Small intestine (tissue), 7 donors: ENCODE measurements around the gene FHL2. TPM values are rescaled to one million over a fixed set of nuclear protein-coding genes. Genes with fewer than 3 reads are reported as not detected.
"Not testable (repeated sequence)": the region's sequence is repeated elsewhere in the genome, so short reads cannot be mapped to it uniquely, and the experiment has no call there.

Experiments used
- DNase-seq, 2 donors: peaks; one replicate each; pipeline versions ENCODE4 v3.0.0 to v3.0.0-alpha.2; 2013
- FAIRE-seq: peaks from 2 replicates; lab custom pipeline; 2012; peaks lifted over from hg19 to GRCh38; lab: Jason Lieb, UNC
- H3K27ac ChIP-seq, 3 donors: one replicate each; pipeline ENCODE4 v1.5.1; 2013; ENCODE audit warnings: low read length in 2 of 3, mild to moderate bottlenecking in 2 of 3, control low read depth in 1 of 3, inconsistent platforms in 1 of 3, low read depth in 1 of 3, moderate library complexity in 1 of 3
- H3K27me3 ChIP-seq, 3 donors: one replicate each; pipeline ENCODE4 v1.6.1; 2013; ENCODE audit warnings: low read length in 3 of 3, inconsistent platforms in 1 of 3; ENCODE audit not compliant: control insufficient read depth in 3 of 3, insufficient read depth in 3 of 3
- H3K36me3 ChIP-seq, 3 donors: one replicate each; pipeline ENCODE4 v1.6.1; 2013; ENCODE audit warnings: low read length in 3 of 3, inconsistent platforms in 1 of 3, low read depth in 1 of 3, mild to moderate bottlenecking in 1 of 3, moderate library complexity in 1 of 3; ENCODE audit not compliant: control insufficient read depth in 3 of 3, insufficient read depth in 2 of 3
- H3K4me1 ChIP-seq, 3 donors: one replicate each; pipeline ENCODE4 v1.6.1; 2013; ENCODE audit warnings: low read length in 2 of 3, inconsistent platforms in 1 of 3, low read depth in 1 of 3, mild to moderate bottlenecking in 1 of 3, moderate library complexity in 1 of 3; ENCODE audit not compliant: control insufficient read depth in 3 of 3, insufficient read depth in 2 of 3
- H3K4me3 ChIP-seq, 3 donors: one replicate each; pipeline ENCODE4 v1.5.1; 2013; ENCODE audit warnings: low read length in 3 of 3, control low read depth in 1 of 3, inconsistent platforms in 1 of 3, low read depth in 1 of 3, mild to moderate bottlenecking in 1 of 3, moderate library complexity in 1 of 3
- H3K9me3 ChIP-seq, 2 donors: one replicate each; pipeline ENCODE4 v1.6.1; 2013; ENCODE audit warnings: low read depth in 1 of 2, low read length in 1 of 2; ENCODE audit not compliant: control insufficient read depth in 2 of 2, insufficient read depth in 1 of 2
- WGBS, 3 donors: extraction: QIAGEN DNeasy Blood & Tissue Kit; methylation state at CpG; one replicate each; pipeline ENCODE4 v1.1.7; 2013; 5-methylcytosine and 5-hydroxymethylcytosine counted together
- polyA plus RNA-seq, 4 donors: library from polyadenylated mRNA; stranded (reverse) in 3 of 4; unstranded in 1 of 4; fragments of 200-250 nt in 3 of 4; fragments of 120-200 nt in 1 of 4; gene quantifications; one replicate each; pipeline versions ENCODE4 v1.2.1 to v1.2.3, GENCODE V29; 2013
- donor health status: healthy with polysubstance abuse.
- donor health status: control.
- donor health status: control.
- donor health status: Bipolar disorder and iron deficiency.
- donor health status: healthy.

Gene FHL2
- polyA plus RNA-seq, 4 donors, result 22.3 to 150 (median 75.5) TPM

DNA sequence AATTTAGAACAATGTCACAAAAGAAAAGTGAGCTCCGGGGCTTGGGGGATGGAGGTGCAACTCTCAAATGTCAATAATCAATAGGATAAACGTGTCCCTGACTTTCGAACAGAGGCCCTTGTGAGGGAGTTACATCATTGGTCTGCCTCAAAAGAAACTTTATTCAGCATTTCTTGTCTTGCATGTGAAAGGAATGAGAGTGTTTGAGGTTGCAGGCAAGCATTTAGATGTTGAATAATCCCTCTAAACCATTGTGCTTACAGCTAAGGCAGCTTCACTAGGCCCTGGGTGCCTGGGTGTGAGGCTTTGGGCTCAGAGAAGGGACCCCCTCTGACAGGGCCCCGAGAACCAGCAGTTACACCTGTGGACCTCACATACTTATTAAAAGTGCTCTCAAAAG is 28.6 kb upstream of the FHL2 start:
- 77 to 83% (median 82%) methylated on average over 4 of the region's 4 CpGs for WGBS, 3 donors
- no peak for FAIRE-seq
- Histone ChIP-seq H3K27ac (no peak overlapping the region), H3K36me3 (no peaks in the 10 kb centered on the region), H3K9me3 (peaks cover 0 to 4% of the 10 kb centered on the region in 2 donors), H3K27me3 (no peaks in the 10 kb centered on the region), H3K4me3 (no peak overlapping the region), H3K4me1 (no peaks in the 10 kb centered on the region)
- DNase-seq, result no peak

DNA sequence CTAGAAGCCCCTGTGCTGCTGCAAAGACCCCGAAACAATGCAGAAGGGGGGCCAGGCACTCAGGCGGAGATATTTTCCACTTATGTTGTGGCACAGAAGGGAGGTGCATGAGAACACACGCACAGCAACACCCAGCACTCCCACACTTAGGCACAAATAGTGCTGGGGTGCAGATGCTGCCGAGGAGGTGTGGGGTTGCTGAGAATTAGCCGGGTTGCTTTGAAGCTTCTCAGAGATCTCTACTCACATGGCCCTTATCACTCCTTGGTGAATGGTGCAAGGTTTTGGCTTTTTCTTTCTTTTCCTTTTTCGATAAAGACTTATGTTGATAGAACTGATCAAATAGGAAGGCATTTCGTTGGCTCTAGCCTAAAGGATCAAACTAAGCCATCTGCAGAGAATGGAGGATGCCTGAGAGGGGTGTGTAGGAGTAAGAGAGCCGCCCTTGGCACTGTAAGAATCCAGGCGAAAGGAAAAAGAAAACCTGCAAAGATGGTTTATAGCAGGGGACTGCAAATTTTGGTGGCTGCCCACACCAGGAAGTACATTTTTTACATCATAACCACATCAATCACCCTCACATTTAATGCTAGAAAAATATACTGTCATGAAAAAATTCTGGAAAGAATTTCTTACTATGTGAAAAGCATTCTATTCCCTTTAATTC is 27.9 kb upstream of the FHL2 start:
- Histone ChIP-seq H3K27me3 (no peaks in the 10 kb centered on the region), H3K36me3 (no peaks in the 10 kb centered on the region), H3K27ac (no peak overlapping the region), H3K4me1 (no peaks in the 10 kb centered on the region), H3K9me3 (peaks cover 0 to 4% of the 10 kb centered on the region in 2 donors), H3K4me3 (no peak overlapping the region)
- FAIRE-seq (no peak), DNase-seq (no peak)
- 65 to 69% (median 68%) methylated on average over 9 of the region's 9 CpGs for WGBS, 3 donors

- FAIRE-seq, result no peak
- Histone ChIP-seq H3K27ac (no peak overlapping the region), H3K36me3 (no peaks in the 10 kb centered on the region), H3K27me3 (no peaks in the 10 kb centered on the region), H3K4me1 (no peaks in the 10 kb centered on the region), H3K9me3 (peaks cover 0 to 4% of the 10 kb centered on the region in 2 donors), H3K4me3 (no peak overlapping the region)
- WGBS, 3 donors, result 52 to 65% (median 59%) methylated on average over 6 of the region's 6 CpGs
- DNase-seq, result no peak
Measured at GRCh38 chr2:105425936-105426625, 27.2 kb upstream of the FHL2 start.

- not testable (repeated sequence) for H3K4me3 ChIP-seq, DNase-seq, FAIRE-seq, H3K27me3 ChIP-seq, H3K36me3 ChIP-seq, H3K27ac ChIP-seq, H3K4me1 ChIP-seq
- WGBS, 3 donors, result 81 to 95% (median 88%) methylated on average over 3 of the region's 3 CpGs
- H3K9me3 ChIP-seq, result peaks cover 0 to 10% of the 10 kb centered on the region in 2 donors
Measured at GRCh38 chr2:105424836-105425235, 26.0 kb upstream of the FHL2 start.

DNA sequence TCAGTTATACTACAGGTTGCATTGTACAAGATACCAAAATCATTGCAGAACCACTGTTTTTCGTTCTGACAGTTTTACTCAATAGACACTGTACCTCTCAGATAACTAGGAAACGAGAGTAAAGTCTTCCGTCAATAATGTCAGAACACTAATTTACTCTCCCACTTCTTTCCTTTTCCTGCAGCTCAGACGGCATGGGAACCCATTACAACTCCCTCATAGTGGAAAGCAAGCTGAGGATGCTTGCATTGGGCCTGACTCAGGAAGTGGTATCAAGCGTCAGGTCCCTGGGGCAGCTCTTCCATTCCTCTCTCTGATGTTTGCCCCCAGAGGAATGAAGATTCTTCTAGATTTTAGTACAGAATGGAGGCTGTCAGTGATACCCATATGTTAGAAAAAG is 23.9 kb upstream of the FHL2 start:
- no peak overlapping the region for H3K27ac ChIP-seq
- no peak for DNase-seq
- FAIRE-seq, result no peak
- WGBS, 3 donors, result 76 to 88% (median 80%) methylated on average over 5 of the region's 5 CpGs
- peaks cover 0 to 8% of the 10 kb centered on the region in 2 donors for H3K9me3 ChIP-seq
- no peaks in the 10 kb centered on the region for H3K4me1 ChIP-seq
- no peak overlapping the region for H3K4me3 ChIP-seq
- peaks cover 0 to 2% (median 0%) of the 10 kb centered on the region in 3 donors for H3K27me3 ChIP-seq
- no peaks in the 10 kb centered on the region for H3K36me3 ChIP-seq

GRCh38 chr2:105421053-105421452 is 22.2 kb upstream of the FHL2 start:
- no peaks in the 10 kb centered on the region for H3K36me3 ChIP-seq
- FAIRE-seq, result no peak
- WGBS, 3 donors, result 57 to 86% (median 67%) methylated on average over 2 of the region's 2 CpGs
- DNase-seq, result peak in 1 of 2 donors; percentile 40
- no peaks in the 10 kb centered on the region for H3K4me1 ChIP-seq
- H3K9me3 ChIP-seq, result peaks cover 0 to 8% of the 10 kb centered on the region in 2 donors
- no peak overlapping the region for H3K27ac ChIP-seq
- H3K4me3 ChIP-seq, result no peak overlapping the region
- peaks cover 0 to 2% (median 0%) of the 10 kb centered on the region in 3 donors for H3K27me3 ChIP-seq

DNA sequence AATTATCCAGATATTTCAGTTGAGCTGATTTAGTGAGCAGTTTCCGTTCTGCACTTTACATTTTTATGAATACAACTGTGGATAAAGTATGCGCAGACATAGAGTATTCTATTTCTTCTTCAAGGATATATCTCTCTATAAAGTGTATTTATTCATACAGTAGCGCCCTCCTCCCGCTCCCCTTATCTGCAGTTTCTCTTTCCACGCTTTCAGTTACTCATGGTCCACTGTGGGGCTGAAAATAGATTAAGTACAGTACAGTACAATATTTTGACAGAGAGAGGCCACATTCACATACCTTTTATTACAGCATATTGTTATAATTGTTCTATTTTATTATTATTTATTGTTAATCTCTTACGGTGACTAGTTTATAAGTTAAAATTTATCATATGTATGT is 19.7 kb upstream of the FHL2 start:
- H3K27ac ChIP-seq, result no peak overlapping the region
- H3K4me1 ChIP-seq, result no peaks in the 10 kb centered on the region
- peaks cover 0 to 8% of the 10 kb centered on the region in 2 donors for H3K9me3 ChIP-seq
- peaks cover 0 to 2% (median 0%) of the 10 kb centered on the region in 3 donors for H3K27me3 ChIP-seq
- WGBS, 3 donors, result 90 to 92% (median 91%) methylated on average over 6 of the region's 6 CpGs
- DNase-seq (no peak), FAIRE-seq (no peak)
- H3K36me3 ChIP-seq, result no peaks in the 10 kb centered on the region
- no peak overlapping the region for H3K4me3 ChIP-seq

DNA sequence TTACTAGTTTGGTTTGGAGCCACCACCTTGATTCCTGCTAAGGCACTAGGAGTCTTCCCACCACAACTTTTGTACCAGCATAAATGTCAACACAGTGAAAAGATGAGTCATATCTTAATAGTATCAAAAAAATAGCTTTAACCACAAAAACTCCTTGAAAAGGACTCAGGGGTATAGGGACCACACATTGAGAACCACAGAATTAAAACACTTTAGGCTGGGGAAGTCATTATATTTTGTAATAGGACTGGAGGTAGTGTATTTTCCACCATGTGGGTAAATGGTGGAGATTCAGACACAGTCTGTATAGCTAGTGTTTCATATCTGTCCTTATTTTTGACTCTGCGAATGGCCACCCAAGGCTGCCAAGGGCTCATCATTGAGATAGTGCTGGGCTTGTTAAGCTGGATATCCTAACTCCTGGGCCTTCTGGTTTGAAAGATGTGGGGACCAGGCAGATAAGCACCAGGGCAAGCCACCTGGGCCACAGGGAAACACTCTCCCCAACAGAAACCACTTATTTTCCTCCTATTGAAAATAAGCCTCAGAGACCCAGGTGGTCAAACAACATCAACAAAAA is 19.1 kb upstream of the FHL2 start:
- Histone ChIP-seq H3K4me3 (no peak overlapping the region), H3K9me3 (peaks cover 0 to 8% of the 10 kb centered on the region in 2 donors), H3K4me1 (no peaks in the 10 kb centered on the region), H3K27me3 (peaks cover 0 to 2% (median 0%) of the 10 kb centered on the region in 3 donors), H3K27ac (no peak overlapping the region), H3K36me3 (no peaks in the 10 kb centered on the region)
- FAIRE-seq (no peak), DNase-seq (no peak)
- 87 to 96% (median 95%) methylated on average over 1 of the region's 1 CpG for WGBS, 3 donors
